ENCODE results near the gene OTOG. TPM values are rescaled to one million over a fixed set of nuclear protein-coding genes. Genes with fewer than 3 reads are reported as not detected.
A peak's percentile ranks its signal among the peaks of the same experiment; 100 is the strongest.

Gene OTOG
- total RNA-seq, 6 experiments from 2014 or later, result not detected

DNA sequence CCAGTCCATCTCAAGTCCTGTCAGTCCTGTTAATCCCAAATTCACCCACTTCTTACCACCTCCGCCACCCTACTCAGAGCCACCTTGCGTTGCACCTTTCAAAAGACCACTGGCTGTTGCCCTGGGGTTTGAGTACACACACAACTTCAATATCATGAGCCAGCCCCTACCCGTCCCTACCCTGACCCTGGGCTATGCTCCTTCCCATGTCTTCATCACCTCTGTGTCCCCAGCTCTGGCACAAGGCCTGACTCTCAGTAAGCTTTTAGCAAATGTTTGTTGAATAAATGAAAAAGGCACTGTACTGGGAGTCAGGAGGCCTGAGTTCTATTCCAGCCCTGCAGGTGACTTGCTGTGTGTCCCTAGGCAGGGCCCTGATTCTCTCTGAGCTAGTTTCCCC, 26.5 kb downstream of the OTOG start:
- no peak for ATAC-seq
- no peak for TF ChIP-seq POLR2A (IDR thresholded peaks at IDR 0.05)
- TF ChIP-seq, protein P1, sequence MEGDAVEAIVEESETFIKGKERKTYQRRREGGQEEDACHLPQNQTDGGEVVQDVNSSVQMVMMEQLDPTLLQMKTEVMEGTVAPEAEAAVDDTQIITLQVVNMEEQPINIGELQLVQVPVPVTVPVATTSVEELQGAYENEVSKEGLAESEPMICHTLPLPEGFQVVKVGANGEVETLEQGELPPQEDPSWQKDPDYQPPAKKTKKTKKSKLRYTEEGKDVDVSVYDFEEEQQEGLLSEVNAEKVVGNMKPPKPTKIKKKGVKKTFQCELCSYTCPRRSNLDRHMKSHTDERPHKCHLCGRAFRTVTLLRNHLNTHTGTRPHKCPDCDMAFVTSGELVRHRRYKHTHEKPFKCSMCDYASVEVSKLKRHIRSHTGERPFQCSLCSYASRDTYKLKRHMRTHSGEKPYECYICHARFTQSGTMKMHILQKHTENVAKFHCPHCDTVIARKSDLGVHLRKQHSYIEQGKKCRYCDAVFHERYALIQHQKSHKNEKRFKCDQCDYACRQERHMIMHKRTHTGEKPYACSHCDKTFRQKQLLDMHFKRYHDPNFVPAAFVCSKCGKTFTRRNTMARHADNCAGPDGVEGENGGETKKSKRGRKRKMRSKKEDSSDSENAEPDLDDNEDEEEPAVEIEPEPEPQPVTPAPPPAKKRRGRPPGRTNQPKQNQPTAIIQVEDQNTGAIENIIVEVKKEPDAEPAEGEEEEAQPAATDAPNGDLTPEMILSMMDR (IDR thresholded peaks at IDR 0.05), result no peak
- Histone ChIP-seq H3K27me3 (no peaks in the 10 kb centered on the region), H3K27ac (no peak overlapping the region), H3K36me3 (no peaks in the 10 kb centered on the region), H3K9me3 (no peaks in the 10 kb centered on the region), H3K4me1 (no peaks in the 10 kb centered on the region), H3K4me3 (no peak overlapping the region)
- peak in 1 of 3 donors; percentile 15 for DNase-seq
- intact Hi-C loops (cut with DNase I), result no loop called here
- 90% methylated on average over 3 of the region's 3 CpGs for WGBS (ENCODE audit: insufficient coverage, low coverage, low lambda C conversion rate, missing lambda C conversion rate)

DNA sequence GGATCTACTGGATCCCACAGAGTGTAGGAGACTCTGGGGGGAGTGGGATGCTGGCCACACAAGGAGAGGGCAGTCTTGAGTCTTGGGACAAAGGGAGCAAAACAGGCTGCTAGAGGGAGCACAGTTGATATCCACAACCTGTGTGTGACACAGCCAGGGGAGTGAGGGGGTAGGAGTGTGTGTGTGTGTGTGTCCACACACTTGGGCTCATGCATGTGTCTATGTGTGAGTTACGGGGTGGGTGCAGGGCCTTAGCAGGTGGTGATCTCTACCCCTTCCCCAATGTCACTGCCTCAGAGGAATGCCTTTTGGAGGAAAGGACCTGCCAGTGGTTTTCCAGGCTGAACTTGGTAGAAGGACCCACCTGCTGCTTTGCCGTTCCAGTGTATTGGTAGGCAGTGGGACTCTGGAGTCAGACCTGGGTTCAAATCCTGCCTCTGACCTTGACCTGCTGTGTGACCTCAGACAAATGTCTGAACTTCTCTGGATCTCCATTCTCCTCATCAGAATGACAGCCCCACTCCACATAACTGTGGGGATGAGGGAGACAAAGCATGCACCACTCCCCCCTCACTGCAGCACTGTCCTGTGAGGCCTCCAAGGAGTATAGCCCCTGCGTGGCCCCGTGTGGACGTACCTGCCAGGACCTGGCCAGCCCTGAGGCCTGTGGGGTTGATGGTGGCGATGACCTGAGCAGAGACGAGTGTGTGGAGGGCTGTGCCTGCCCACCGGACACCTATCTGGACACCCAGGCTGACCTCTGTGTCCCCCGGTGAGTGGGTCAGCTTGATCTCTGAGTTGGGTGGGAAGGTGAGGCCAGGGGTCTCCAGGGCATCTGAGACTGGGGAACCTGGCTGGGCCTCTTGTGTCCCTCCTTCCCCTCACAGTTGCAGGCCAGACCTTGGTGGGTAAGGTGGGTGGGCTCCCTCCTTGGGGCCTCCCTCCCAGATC, 27.4 kb downstream of the OTOG start:
- TF ChIP-seq, protein P1 (IDR thresholded peaks at IDR 0.05), result no peak
- TF ChIP-seq POLR2A (IDR thresholded peaks at IDR 0.05), result no peak
- intact Hi-C loops (cut with DNase I), result no loop called here
- DNase-seq (peak in 1 of 3 donors; percentile 26), ATAC-seq (no peak)
- H3K27ac ChIP-seq, result no peak overlapping the region
- 100% methylated on average over 1 of the region's 9 CpGs for WGBS (ENCODE audit: insufficient coverage, low coverage, low lambda C conversion rate, missing lambda C conversion rate)
- no peaks in the 10 kb centered on the region for H3K27me3 ChIP-seq
- no peaks in the 10 kb centered on the region for H3K9me3 ChIP-seq
- no peak overlapping the region for H3K4me3 ChIP-seq
- H3K4me1 ChIP-seq, result no peaks in the 10 kb centered on the region
- H3K36me3 ChIP-seq, result no peaks in the 10 kb centered on the region

DNA sequence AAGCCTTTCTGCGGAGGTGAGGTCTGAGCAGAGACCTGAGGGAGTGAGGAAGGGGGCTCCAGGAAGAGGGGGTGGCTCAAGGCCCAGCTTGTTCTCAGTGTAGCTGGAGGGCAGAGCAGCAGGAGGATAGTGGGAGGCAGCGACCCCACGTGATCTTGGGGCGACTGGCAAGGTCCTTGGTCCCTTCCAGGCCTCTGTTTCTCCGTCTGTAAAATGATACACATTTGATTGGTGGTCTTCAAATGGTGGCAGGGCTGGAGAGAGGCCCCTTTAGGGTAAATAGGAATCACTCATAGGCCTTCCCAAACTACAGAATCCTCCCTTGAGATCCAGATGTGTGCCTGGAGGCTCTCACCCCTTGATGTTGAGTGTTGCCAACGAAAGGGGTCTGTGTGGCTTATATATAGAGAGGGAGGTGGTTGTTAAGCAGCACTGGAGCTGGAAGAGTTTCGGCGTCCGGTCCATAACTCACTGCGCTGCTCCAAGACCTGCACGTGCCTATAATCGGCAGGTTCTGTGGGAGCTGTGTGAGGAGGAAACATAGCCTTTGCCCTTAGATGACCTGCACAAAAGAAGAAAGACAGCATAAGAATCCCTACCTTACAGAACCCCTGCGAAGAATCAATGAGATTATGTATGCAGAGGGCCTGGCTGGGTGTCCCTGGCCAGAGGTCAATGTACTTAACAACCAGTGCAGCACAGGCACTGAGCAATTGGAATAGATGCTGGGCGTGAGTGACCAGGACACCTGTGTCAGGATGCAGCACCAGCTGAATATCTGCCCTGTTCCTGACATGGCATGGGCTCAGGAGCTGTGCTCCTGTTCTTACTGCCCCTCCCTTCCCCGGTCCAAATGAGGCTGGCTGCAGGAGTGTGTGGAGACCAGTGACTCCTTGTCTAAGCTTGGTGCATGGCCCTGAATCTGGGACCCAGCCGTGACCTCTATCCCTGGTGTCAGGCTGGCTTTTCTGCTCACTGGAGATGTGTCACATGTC, 28.7 kb downstream of the OTOG start:
- ATAC-seq, result peak in 1 of 4 donors; percentile 47
- Histone ChIP-seq H3K27me3 (no peaks in the 10 kb centered on the region), H3K9me3 (no peaks in the 10 kb centered on the region), H3K36me3 (no peaks in the 10 kb centered on the region), H3K4me3 (no peak overlapping the region), H3K27ac (no peak overlapping the region), H3K4me1 (no peaks in the 10 kb centered on the region)
- peak in 1 of 3 donors; percentile 19 for DNase-seq
- intact Hi-C loops (cut with DNase I), result no loop called here
- TF ChIP-seq POLR2A (IDR thresholded peaks at IDR 0.05), result no peak
- TF ChIP-seq, protein P1 (IDR thresholded peaks at IDR 0.05), result no peak
- WGBS (ENCODE audit: insufficient coverage, low coverage, low lambda C conversion rate, missing lambda C conversion rate), result 78% methylated on average over 4 of the region's 16 CpGs

DNA sequence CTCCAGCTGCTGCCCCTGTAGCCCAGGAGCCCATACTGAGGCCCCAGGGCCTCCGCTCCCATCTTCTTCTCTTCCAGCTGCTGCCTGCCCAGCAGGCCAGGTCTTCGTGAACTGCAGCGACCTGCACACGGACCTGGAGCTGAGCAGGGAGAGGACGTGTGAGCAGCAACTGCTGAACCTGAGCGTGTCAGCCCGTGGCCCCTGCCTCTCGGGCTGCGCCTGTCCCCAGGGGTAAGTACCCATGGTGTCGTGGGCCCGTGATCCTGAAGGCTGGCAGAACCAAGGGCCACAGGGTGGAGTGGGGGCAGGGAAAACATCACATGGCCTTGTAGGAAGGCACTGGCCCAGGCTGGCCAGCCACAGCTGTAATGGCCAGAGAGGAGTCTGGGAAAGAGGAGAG, 31.2 kb downstream of the OTOG start:
- WGBS (ENCODE audit: insufficient coverage, low coverage, low lambda C conversion rate, missing lambda C conversion rate), result 87% methylated on average over 10 of the region's 11 CpGs
- Histone ChIP-seq H3K4me1 (no peaks in the 10 kb centered on the region), H3K36me3 (no peaks in the 10 kb centered on the region), H3K27me3 (no peaks in the 10 kb centered on the region), H3K9me3 (no peaks in the 10 kb centered on the region), H3K4me3 (no peak overlapping the region), H3K27ac (no peak overlapping the region)
- intact Hi-C loops (cut with DNase I), result no loop called here
- ATAC-seq (no peak), DNase-seq (peak in 1 of 3 donors; percentile 35)
- TF ChIP-seq, protein P1 (IDR thresholded peaks at IDR 0.05), result no peak
- no peak for TF ChIP-seq POLR2A (IDR thresholded peaks at IDR 0.05)
